Activated CD8-positive, alpha-beta memory T cell treated with anti-CD3 and anti-CD28 coated beads for 24 hours (primary cell): ENCODE results near the gene PPP1R12B.
"Not testable (repeated sequence)": the region's sequence is repeated elsewhere in the genome, so short reads cannot be mapped to it uniquely, and the experiment has no call there.

ENCODE experiments used
- DNase-seq: peaks from one replicate; pipeline ENCODE4 v3.0.0-alpha.2; 2020

The PPP1R12B gene

DNA sequence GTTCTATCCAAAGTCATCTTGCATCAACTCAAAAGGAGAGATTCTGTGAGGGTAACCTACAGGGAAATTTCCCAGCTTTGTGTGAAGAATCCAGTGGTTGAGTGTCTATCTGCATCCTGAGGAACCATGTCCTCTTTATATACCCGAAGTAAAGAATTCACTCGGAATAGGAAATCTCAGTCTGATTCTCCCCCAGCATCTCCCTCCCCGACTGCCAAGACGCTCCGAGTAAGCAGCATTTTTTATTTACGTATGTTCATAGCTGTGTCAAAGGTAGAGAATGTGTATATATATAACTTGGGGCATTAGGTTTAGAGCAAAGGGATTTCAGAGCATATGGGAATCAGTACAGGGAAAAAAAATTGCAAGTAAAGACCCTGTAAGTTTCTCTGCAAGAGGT lies 191.5 kb downstream of the PPP1R12B start:
- no peak for DNase-seq

DNA sequence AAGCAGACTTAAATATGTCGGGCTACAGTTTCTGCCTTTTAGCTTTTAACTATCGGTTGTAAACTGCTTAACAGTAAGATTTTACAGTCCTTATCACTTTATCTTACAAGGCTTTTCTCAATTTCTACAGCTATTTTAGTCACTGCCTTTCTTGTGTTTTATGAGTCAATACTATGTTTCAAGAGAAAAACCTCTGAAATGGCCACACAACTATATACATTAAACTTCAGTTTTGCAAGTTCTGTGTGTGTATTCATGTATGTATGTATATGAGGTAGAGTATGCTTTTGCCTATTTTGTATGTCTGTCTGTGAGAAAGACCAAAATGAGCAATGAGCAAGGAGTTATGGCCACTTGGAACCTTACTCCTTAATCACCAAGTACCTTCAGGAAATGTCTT lies 191.9 kb downstream of the PPP1R12B start:
- no peak for DNase-seq

DNA sequence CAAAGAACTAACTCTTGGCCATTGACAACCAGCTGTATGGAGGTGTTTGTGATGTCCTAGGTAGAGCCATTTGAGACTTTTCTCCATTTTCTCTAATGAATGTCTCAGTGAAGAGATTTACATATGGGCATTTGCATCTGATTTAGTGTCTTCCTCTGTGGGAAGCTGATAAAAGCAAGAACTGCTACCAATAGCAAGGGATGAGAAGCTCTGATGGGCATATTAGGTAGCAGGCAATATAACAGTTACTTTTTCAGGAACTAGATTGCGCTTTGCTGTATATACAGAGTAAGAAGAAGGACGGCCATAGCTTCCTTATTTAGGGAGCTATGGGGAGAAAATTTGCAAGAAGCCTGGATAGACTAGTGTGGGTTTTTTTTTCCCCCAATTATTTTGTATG lies 192.4 kb downstream of the PPP1R12B start:
- DNase-seq, result not testable (repeated sequence)

DNA sequence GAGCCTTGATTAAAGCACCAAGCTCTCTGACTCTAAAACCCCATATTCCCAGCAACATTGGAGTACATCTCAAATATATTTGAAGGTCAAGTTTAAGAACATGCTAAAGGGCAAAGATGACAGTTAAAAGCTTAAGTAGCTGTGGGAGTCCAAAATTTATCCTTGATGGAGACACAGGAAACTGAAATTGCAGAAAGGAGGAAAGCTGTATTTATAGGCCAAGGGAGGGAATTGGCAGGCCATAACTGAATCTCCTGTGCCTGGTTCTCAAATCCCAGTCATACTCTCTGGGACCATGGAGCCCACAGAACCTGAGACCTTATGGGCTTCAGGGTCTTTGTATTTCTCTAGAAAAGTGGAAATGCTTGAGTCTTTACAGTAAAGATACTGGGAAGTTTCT lies 193.9 kb downstream of the PPP1R12B start:
- DNase-seq, result not testable (repeated sequence)

DNA sequence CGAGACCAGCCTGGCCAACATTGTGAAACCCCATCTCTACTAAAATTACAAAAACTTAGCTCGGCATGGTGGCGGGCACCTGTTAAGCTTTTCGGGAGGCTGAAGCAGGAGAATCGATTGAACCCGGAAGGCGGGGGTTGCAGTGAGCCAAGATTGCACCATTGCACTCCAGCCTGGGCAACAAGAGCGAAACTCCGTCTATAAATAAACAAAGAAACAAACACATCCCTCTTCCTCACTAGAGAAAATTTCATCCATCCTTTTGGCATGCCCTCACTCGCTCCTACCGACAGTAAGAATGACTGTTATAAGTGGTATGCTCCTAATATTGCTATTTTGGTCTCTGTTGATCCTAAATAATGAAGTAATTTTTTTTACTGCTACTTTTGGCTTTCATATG lies 195.0 kb downstream of the PPP1R12B start:
- not testable (repeated sequence) for DNase-seq

DNA sequence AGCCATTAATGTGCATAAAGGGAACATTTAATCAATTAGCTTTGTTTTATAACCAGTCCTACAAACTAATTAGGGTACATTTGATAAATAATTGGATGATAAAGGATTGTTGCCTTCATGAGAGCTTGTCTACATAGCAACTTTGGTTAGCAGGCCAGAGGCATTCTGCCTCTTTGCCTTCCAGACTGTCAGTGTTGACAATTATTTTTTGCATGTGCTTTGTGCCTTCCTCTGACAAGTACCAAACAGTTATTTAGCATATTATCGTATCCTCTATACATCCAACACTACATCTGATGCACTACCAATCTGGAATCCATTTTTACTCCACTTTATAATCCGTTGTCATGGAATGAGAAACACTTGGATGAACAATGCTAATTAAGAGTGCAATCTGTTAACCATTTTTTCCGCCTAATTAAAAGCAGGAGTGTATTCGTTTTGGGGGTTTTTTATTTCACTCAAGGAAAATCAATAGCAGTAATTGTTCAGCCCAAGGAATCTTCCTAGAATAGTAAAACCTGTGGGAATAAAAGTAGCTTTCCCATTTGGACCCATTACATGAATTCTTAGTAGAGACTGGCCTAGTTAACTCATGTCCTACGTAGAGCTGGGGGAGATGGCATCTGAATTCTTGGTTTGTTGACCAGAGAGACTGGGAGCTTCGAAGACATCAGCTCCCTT lies 196.4 kb downstream of the PPP1R12B start:
- DNase-seq, result not testable (repeated sequence)

DNA sequence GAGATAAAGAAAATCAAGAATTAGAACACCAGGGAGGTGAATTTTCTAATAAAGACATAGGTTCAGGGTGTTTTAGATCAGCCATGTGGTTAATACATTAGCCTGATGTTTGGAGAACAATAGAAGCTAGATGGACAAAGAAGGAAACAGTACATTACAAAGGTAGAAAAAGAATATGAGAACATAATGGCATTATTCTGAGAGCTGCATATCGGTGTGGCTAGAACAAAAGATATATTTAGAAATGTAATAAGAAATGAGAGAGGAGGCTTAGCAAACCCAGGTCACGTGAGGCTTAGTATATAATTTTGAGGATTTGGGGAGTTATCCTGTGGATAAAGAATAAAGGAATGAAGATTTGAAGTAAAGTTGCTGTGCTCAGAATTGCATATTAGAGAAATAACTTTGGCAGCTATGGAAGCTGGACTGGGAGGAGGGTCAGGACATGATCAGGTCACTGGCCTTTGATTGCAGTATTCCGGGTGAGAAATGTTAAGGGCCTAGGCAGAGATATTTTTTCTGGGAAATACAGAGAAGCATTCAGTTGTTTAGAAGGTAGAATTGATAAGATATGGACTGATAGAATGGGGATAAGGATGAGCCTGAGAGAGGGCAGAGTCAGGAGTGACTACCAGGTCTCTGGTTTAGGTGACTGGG lies 197.3 kb downstream of the PPP1R12B start:
- DNase-seq, result not testable (repeated sequence)

DNA sequence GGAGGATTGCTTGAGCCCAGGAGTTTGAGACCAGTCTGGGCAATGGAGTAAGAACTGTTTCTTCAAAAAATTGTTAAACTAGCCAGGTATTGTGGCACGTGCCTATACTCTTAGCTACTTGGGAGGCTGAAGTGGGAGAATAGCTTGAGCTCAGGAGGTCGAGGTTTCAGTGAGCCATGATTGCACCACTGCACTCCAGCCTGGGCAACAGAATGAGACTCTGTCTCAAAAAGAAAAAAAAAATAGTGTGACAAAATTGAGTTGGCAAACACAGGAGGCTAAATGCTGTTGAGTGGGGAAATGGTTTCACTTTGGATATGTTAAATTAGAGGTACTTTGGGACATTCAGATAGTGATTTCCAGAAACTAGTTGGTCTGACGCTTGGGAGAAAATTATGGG lies 197.9 kb downstream of the PPP1R12B start:
- not testable (repeated sequence) for DNase-seq

DNA sequence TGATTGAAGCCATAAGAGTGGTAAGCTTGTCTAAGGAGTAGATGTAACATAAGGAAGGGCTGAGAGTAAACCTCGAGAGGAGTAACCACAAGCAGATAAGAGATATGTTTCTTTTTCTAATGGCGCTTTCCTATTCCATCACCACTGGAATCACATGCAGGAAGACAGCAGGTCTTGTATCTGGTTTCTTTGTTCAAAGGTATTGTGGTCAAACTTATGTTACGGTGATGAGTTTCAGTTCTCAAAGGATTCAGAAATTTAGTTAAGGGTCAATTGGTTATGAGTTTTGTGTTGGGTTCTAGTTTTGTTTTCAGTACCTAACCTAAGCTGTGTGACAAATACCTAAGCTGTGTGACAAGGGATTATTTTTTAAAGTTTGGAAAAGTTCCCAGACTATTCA lies 198.3 kb downstream of the PPP1R12B start:
- DNase-seq, result not testable (repeated sequence)

DNA sequence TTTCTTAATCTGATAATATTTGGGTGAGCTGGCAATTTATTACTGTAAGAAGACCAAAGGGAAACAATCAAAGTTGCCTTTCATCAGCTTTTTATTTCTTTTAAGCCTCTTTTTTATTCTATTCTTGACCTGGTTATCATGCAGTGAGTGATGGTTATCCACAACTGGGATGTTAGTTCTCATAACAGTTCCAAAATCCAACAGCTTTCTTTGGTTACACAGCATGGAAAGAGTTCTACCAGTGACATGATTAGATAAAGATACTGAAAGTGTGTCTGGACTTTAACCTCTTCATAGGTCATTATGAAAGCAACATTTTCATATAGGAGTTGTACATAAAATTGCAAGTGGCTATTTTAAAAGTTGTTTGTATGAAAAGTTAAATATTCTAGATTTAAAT lies 198.7 kb downstream of the PPP1R12B start:
- no peak for DNase-seq

DNA sequence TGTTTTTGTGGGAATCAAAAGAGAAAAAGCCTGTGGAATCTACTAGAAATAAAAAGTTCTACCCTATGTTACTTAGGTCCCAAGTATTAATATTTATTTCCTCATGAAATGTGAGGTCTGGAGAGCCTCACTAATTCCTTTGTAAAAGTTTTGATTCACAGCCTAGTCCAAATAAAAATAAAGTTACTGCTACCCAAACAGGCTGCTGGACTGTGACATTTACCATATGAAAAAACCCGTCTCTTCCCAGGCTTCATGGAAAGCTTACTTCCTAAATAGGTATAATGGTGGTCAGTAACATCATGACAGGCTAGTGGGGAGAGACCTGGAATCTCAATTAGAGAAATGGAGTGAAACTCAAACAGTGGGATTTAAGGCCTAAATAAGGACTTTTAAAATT lies 201.6 kb downstream of the PPP1R12B start:
- not testable (repeated sequence) for DNase-seq

DNA sequence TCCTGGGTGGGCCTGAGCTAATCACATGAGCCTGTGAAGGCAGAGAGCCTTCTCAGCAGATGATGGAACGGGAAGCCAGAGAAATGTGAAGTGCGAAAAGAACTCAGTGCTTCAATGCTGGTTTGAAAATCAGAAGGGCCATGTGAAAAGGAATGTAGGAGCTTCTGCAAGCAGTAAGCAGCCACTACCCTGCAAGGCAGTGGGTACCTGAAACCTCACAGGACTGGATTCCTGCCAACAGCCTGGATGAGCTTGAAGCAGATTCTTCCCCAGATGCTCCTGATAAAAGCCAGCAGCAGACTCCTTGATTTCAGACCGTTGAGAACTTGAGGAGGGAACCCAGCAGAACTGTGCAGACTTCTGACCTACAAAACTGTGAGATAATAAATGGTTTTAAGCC lies 203.2 kb downstream of the PPP1R12B start:
- DNase-seq, result no peak

DNA sequence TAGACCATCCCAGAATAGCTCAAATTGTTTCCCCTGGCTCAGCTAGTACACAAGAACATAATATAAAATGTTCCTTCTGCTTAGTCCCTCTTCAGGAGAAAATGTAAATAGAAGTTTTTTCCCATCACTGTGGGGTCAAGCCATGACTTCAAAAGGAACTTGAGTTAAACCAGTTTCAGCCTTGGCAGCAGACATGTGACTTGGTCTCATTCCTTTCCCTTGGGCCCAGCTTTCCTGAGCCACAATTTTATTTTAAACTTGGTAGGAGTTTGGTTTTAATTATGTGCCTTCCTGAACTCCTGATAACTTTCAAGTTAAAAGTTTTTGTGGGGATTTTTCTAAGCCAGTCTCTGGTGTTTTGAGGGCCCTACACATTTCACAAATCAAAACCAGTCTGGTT lies 204.1 kb downstream of the PPP1R12B start:
- DNase-seq, result not testable (repeated sequence)

DNA sequence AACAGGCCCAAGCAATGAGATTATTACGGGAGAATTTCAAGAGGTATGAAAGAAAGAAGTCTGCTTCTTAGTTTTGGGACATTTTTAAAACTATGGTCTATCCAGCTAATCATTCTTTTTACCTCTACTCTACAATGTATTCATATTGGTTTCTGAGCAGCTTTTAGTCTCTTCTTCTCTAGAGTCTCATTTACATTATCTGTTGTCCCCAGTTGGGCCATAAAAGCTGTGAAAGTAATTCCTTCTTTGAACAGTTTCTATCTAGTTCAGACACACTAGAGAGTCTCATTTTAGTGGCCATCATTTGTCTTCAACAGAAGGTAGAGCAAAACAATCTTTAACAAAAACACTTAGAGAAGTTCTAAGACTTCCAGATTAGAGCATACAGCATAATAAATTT lies 204.6 kb downstream of the PPP1R12B start:
- not testable (repeated sequence) for DNase-seq

DNA sequence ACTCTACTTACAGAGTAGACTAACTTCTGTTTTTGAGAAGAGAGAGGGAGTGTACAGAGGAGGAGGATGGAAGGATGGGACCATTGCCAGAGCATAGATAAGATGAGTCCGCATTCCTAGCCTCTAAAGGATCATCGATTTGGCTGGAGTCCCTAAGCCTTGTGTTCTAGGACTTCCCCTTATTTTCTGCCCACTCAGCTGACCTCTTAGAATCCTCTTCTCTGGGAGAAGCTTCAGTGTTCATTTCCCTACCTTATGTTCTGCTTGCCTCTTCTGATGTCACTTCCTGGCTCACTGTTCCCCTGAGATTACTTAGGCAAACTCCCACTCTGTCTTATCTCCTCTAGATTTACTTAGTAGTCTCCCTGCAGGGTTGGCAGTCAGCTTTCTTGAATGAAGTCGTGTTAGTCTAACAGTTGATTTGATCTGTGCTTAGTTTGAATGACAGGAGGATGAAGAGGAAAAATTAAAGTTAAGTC lies 205.1 kb downstream of the PPP1R12B start:
- DNase-seq, result no peak

DNA sequence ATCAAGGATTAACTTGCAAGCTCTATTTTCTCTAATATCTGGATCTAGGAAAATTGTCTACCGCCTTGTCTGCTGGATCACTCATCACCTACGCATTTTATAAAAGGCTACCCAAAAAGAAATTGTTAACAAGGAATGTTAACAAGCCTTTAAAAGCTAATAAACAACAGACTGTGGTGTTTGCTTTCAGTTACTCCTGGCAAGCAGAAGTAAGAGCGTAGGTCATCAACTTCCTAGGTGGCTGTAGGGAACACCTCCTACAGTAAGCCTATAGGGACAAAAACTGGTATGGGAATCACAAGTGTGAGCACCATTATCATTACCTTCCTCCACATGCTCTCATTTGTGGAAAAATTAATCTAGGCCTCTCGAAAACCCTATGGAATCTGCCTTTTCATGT lies 206.1 kb downstream of the PPP1R12B start:
- not testable (repeated sequence) for DNase-seq

DNA sequence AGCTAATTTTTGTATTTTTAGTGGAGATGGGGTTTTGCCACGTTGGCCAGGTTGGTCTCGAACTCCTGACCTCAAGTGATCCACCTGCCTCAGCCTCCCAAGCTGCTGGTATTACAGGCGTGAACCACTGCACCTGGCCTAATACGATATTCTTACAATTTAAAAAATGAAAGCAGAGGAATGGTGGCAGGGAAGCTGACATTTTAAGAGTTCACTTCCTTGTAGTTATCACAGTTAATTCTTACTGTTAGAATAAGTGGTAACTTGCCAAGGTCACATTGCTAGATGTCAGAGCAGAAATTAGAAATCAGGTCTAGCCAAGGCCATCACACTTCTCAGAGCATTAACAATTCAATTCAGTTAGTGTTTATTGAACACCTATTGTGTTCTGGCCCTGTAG lies 207.5 kb downstream of the PPP1R12B start:
- DNase-seq, result not testable (repeated sequence)

DNA sequence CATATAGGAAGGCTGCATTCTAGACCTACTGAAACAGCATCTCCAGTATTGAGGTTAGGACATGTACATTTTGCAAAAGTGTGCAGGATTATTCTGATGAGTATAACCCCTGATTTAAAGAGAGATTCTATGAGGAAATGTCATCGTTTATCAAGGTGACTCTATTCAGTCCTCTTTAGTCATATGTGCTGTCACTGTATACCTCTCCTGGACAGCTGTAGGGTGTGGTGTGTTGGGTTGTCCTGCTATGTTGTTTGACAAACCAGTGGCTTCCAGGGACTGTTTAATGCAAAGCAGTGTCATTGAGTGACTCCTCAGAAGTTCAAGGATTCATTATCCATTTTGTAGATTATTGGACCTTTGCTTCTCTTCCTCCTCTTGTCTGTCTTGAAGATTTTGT lies 209.2 kb downstream of the PPP1R12B start:
- DNase-seq, result not testable (repeated sequence)

DNA sequence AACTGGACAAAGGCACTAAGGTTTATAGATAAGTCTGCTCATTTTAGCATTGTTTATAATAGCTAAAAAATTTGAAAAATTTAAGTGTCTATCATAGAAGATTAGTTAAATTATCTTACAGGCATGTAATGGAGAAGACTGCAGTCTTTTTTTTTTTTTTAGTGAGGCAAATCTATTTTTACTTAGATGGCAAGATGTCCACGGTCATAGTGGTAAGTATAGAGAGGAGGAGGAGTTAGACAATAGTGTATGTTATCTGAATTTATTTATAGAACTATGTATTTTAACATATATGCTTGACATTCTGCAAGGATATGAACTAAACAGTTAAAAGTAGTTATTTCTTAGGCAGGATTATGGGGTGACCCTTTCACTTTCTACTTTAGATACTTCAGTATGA lies 212.7 kb downstream of the PPP1R12B start:
- no peak for DNase-seq

DNA sequence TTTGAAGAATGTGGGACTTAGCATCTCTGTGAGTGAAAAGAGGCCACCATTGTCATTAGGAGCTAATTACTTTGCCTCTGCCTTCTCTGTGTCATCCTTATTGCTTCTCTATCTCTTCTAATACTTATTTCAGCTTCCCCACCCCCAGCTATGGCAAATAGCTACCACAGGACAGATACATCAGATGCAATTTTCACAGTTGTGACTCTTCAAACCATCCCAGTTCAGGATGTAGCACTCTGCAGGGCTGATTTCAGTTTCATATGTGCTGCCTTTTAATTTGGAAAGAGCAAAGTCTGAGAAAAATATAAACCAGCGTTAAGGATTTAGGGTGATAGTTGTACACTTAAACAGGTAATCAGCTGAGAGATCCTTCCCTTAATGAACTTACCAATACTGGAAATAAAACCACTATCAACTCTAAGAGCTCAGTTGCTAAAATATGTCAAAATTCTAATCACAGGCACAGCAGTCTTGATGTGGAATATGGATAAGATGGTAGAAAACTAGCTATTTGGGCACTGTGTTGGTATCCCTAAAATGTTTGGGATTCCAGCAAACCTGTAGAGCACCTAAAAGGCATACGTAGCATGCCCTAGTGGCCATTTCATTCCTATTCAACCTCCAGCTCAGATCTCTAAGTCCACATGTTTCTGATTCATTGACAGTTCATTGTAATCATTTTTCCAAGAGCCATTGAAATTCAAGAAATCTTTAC lies 213.4 kb downstream of the PPP1R12B start:
- no peak for DNase-seq

DNA sequence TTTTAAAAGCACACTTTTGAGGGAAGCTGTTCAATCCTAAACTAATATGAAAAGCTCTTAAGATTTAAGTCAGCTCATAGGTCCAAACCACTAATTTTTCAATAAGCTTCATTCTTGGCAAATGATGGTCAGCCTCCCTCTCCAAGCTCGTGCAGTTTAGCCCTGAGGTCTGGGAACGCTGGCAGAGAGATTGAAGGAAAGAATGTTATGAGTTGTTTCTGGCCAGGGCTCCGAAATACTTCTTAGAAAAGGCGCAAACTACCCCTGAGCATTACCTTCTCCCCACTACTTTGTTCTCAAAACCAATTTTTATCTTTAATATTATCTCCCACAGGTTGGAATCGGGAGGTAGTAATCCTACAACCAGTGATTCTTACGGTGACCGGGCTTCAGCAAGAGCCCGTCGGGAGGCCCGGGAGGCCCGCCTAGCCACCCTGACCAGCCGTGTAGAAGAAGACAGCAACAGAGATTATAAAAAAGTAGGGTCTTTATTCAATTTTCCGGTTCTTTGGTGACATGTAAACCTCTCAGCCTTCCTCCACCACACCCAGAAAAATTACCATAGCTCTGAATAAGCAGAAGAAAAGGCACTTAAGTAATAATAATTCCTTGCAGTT lies 214.1 kb downstream of the PPP1R12B start:
- DNase-seq, result no peak

DNA sequence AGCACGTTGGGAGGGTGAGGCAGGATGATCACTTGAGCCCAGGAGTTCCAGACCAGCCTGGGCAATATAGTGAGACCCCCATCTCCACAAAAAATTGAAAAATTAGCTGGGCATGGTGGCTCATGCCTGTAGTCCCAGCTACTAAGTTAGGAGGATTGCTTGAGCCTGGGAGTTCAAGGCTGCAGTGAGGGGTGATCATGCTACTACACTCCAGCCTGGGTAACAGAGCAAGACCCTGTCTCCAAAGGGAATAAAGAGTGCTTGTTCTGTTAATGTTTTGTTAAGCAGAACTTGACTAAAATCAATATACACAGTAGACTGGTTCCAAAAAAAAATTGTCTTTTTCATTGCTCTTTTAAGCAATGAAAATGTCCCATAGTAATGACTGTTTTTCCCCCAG lies 215.3 kb downstream of the PPP1R12B start:
- no peak for DNase-seq

DNA sequence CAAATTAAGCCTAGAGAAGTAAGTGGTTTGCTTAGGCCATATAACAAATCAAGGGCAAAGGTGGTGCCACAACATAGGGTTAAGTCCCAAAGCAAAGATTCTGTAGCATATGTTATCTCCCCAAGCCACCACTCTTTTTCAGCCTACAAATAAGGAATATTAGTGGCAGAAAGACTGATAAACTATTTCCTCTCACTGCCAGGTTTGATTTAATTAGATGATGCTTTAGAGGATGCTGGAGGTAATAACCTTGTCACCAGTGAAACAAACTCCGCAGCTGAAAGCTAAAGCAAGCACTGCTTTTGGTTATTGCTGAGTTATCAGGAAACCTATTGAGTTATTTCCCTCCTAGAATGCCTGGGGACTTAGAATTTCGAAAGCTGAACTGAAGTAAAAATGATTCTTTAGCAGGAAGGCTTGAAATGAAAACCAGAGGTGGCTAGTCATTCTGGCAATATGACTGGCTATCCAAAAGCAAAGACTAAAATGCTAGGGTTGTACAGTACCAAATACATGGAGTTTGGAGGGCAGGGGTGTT lies 216.5 kb downstream of the PPP1R12B start:
- DNase-seq, result no peak
